ENCODE data around the gene ATP8B1.

GRCh38 chr18:57839942-57840381 lies 36.8 kb upstream of the ATP8B1 start:
- TF ChIP-seq CREB1 (IDR thresholded peaks at IDR 0.05) = no peak
- TF ChIP-seq CEBPB (IDR thresholded peaks at IDR 0.05; ENCODE audit: low read depth, low read length) = no peak
- TF ChIP-seq MAX (IDR thresholded peaks at IDR 0.05) = no peak
- TF ChIP-seq CTCF (IDR thresholded peaks at IDR 0.05; ENCODE audit: control extremely low read depth in 1 of 3, insufficient read depth in 1 of 3, low read depth in 1 of 3, low read length in 3 of 3) = no peak
- TF ChIP-seq CBX8 (IDR thresholded peaks at IDR 0.05; ENCODE audit: borderline replicate concordance, low read depth, low read length) = no peak
- TF ChIP-seq NANOG (IDR thresholded peaks at IDR 0.05; ENCODE audit: insufficient read depth, low read depth, low read length, poor library complexity, severe bottlenecking) = no peak
- no peak for TF ChIP-seq TEAD4 (IDR thresholded peaks at IDR 0.05; ENCODE audit: low read depth, low read length)

All from H1 (cell line).